ENCODE measurements around the gene KIRREL3.

- TF ChIP-seq POLR2AphosphoS5 (IDR thresholded peaks at IDR 0.05; ENCODE audit: insufficient read depth, low read depth, low read length) (no peak), CTCF (IDR thresholded peaks at IDR 0.05; ENCODE audit: extremely low read depth in 1 of 2, insufficient read depth in 1 of 2, low read depth in 1 of 2, low read length in 2 of 2) (no peak), POLR2A (IDR thresholded peaks at IDR 0.05; ENCODE audit: low read depth, low read length) (no peak), MAX (IDR thresholded peaks at IDR 0.05; ENCODE audit: insufficient read depth, insufficient read length) (no peak), JUN (IDR thresholded peaks at IDR 0.05; ENCODE audit: borderline replicate concordance, insufficient read depth, insufficient read length, low read depth) (no peak), EZH2 (IDR thresholded peaks at IDR 0.05; ENCODE audit: borderline replicate concordance, low read depth, low read length, severe bottlenecking) (no peak)
These were observed 533.6 kb downstream of the KIRREL3 start for GRCh38 chr11:126467046-126467370.

Data from endothelial cell of umbilical vein (primary cell).